Skeletal muscle satellite cell (primary cell): ENCODE results near the gene TSR3.
"Not testable (repeated sequence)": the region's sequence is repeated elsewhere in the genome, so short reads cannot be mapped to it uniquely, and the experiment has no call there.

Experiments used
- H3K27me3 ChIP-seq: 2 replicates; pipeline ENCODE4 v1.7.0; 2013; ENCODE audit warnings: low read length; ENCODE audit not compliant: control insufficient read depth, insufficient read depth
- H3K36me3 ChIP-seq: 2 replicates; pipeline ENCODE4 v1.7.0; 2013; ENCODE audit warnings: mild to moderate bottlenecking, control low read depth, low read length; ENCODE audit not compliant: insufficient read depth
- H3K4me1 ChIP-seq: 2 replicates; pipeline ENCODE4 v1.7.0; 2013; ENCODE audit warnings: low read length; ENCODE audit not compliant: control insufficient read depth, insufficient read depth
- H3K4me2 ChIP-seq: 2 replicates; pipeline ENCODE4 v1.7.0; 2013; ENCODE audit warnings: mild to moderate bottlenecking, low read length
- H3K4me3 ChIP-seq: 2 replicates; pipeline ENCODE4 v1.7.0; 2013; ENCODE audit warnings: low read length
- H3K9ac ChIP-seq: 2 replicates; pipeline ENCODE4 v1.7.0; 2013; ENCODE audit warnings: mild to moderate bottlenecking, low read depth, low read length, moderate library complexity
- H3K9me3 ChIP-seq: replicated peaks from 2 replicates; pipeline ENCODE4 v1.7.0; 2013; ENCODE audit warnings: mild to moderate bottlenecking, control low read depth, low read length

The TSR3 gene

GRCh38 chr16:1333149-1333812, 18.4 kb downstream of the TSR3 start, which contains the start of gene BAIAP3:
TSS of gene BAIAP3 (plus strand) at chr16:1333645. CDS start at chr16:1338550, 4,905 bp downstream.
- Histone ChIP-seq H3K9me3 (no peaks in the 10 kb centered on the region), H3K27me3 (peaks cover 64% of the 10 kb centered on the region), H3K36me3 (no peaks in the 10 kb centered on the region), H3K9ac (no peak within 1 kb of the TSS), H3K4me3 (no peak within 1 kb of the TSS), H3K4me2 (peak within 1 kb of the TSS; percentile 20), H3K4me1 (peaks cover 18% of the 10 kb centered on the region)

- H3K4me1 ChIP-seq: peaks cover 18% of the 10 kb centered on the region
- H3K4me2 ChIP-seq: no peak overlapping the region
- no peak overlapping the region for H3K9ac ChIP-seq
- H3K4me3 ChIP-seq: no peak overlapping the region
- peaks cover 59% of the 10 kb centered on the region for H3K27me3 ChIP-seq
- no peaks in the 10 kb centered on the region for H3K9me3 ChIP-seq
- no peaks in the 10 kb centered on the region for H3K36me3 ChIP-seq
Observed at GRCh38 chr16:1332618-1333148, 19.0 kb downstream of the TSR3 start.

GRCh38 chr16:1331712-1332617, 19.7 kb downstream of the TSR3 start:
- H3K9ac ChIP-seq: no peak overlapping the region

DNA sequence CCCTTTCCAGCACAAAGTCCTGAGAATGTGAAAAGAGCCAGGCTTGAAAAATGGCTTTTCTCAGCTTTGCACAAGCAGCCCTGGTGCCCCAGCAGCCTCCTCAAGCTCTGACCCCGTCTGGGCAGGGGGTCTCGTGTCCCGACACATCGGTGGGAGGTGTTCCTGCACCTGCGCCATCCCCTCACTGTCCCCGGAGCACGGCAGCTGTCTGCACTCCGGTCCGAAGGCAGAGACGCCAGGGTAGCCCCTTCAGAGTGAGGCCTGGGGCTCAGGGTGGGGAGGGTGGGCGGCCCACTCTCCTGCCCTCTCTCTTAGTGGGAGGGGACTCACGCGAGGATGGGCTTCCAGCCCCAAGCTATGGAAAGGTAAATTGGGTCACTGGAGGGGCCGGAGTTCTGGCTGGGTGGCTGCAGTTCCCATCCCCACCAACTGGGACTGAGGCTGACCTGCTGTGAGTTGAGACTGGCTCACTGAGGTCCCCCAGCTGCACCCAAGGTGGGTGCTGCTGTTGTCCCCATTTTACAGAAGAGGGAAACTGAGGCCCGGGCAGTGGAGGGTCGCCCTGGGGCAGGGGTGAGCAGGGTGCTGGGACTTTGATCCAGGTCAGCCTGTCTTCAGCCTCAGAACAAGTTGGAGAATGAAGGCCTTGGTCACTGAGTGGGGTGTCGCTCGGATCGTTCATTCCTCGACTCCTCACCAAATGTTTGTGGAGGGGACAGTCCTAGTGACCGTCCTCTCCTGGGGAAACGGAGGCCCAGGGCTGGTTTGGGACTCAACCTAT, 20.6 kb downstream of the TSR3 start:
- Histone ChIP-seq H3K36me3 (no peaks in the 10 kb centered on the region), H3K9me3 (no peaks in the 10 kb centered on the region), H3K27me3 (peaks cover 47% of the 10 kb centered on the region), H3K4me3 (peak overlapping the region; percentile 52), H3K9ac (no peak overlapping the region), H3K4me2 (peak overlapping the region; percentile 73), H3K4me1 (peaks cover 18% of the 10 kb centered on the region)

More at GRCh38 chr16:1331712-1332617, 19.7 kb downstream of the TSR3 start:
- Histone ChIP-seq H3K9me3 (no peaks in the 10 kb centered on the region), H3K36me3 (no peaks in the 10 kb centered on the region), H3K27me3 (peaks cover 56% of the 10 kb centered on the region), H3K4me2 (peak overlapping the region; percentile 73), H3K4me1 (peaks cover 18% of the 10 kb centered on the region), H3K4me3 (peak overlapping the region; percentile 52)

DNA sequence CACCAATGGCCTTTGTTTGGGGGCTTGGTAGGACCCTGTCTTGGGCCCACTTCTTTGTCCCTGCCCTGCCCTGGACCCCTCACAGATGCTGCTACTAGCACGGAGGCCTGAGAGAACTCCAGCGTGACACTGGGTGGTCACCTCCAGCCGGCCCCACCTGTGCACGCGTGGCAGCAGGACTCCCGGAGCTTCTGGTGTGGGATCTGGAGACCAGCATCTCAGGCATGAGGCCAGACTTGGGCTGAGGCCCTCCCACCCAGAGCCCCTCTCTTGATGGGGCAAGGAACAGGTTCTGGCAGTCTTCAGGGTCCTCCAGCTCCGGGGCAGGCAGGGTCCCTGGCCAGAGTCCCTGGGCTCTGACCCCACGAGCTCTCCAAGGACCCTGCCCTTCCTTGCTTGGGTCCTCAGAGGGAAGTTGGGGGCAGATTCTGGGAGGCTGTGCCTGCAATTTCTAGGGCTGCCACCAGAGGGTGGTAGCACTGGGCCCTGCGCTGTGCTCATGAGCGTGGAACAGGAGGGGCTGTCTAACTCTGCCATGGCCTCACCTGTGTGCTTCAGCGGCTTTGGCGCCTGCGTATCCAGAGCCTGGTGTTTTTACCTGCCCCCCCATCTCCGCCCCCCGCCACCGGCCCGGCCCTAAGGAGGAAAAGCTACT, 21.3 kb downstream of the TSR3 start:
- Histone ChIP-seq H3K27me3 (peaks cover 40% of the 10 kb centered on the region), H3K4me1 (peaks cover 18% of the 10 kb centered on the region)

GRCh38 chr16:1328961-1329360, 22.7 kb downstream of the TSR3 start:
- H3K36me3 ChIP-seq: peaks cover 18% of the 10 kb centered on the region
- not testable (repeated sequence) for H3K9ac ChIP-seq, H3K9me3 ChIP-seq, H3K4me2 ChIP-seq, H3K4me3 ChIP-seq
- peaks cover 28% of the 10 kb centered on the region for H3K27me3 ChIP-seq
- peaks cover 18% of the 10 kb centered on the region for H3K4me1 ChIP-seq

More for the DNA sequence above, 21.3 kb downstream of the TSR3 start:
- Histone ChIP-seq H3K9ac (no peak overlapping the region), H3K4me2 (no peak overlapping the region), H3K9me3 (no peaks in the 10 kb centered on the region), H3K4me3 (no peak overlapping the region), H3K36me3 (peaks cover 5% of the 10 kb centered on the region)

- H3K9ac ChIP-seq, H3K4me3 ChIP-seq, H3K9me3 ChIP-seq, H3K4me2 ChIP-seq: not testable (repeated sequence)
- peaks cover 24% of the 10 kb centered on the region for H3K27me3 ChIP-seq
- peaks cover 17% of the 10 kb centered on the region for H3K4me1 ChIP-seq
- H3K36me3 ChIP-seq: peaks cover 26% of the 10 kb centered on the region
Observed at GRCh38 chr16:1328136-1328535, 23.5 kb downstream of the TSR3 start.

DNA sequence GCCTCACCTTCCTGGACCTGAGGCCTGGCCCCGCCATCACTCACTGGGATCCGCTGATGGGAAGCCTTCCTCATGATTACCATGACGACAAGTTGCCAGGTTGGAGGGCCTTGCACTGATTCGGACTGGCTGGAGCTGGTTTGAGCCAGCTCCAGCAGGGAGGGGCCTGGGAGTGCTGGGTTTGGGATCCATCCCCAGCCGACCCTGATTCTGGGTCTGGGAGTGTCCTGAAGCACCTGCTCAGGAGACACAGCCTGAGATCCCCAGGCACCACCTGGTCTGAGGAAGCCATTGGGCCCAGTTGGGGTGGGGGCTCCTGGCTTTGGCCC, 24.1 kb downstream of the TSR3 start:
- H3K4me1 ChIP-seq: peaks cover 13% of the 10 kb centered on the region
- H3K4me3 ChIP-seq: no peak overlapping the region
- no peak overlapping the region for H3K9ac ChIP-seq
- H3K36me3 ChIP-seq: peaks cover 26% of the 10 kb centered on the region
- peaks cover 18% of the 10 kb centered on the region for H3K27me3 ChIP-seq
- no peak overlapping the region for H3K4me2 ChIP-seq
- no peaks in the 10 kb centered on the region for H3K9me3 ChIP-seq

DNA sequence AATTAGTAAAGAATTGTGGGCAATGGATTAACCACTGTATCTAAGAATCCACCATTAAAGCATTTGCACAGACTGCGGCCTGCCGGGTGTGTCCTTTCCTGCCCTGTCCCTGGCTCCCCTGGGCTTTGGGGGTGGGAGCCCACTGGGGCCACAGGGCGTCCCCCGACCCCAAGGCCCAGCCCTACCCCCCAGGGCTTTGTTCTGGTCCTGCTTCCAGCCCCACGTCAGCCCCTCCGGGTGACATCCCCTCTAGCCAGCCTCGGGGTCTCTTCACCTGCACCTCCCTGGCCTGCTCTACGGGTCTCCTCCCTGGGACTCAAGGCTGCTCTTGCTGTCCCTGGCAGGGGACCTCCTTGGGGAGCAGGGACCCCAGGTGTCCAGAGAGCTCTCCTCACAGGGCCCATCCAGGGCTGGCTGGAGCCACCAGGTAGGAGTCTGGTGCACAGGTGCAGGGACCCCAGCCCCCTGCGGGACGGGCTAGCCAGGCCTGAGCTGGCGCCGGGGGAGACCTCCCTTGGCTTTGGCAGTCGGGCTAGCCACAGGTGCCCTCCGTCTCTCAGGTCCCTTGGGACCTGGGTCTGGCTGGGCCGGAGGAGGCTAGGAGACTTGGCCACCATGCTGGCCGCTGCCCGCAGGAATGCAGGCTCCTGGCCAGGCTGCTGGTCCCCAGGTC, 24.6 kb downstream of the TSR3 start:
- Histone ChIP-seq H3K36me3 (peaks cover 26% of the 10 kb centered on the region), H3K4me2 (no peak overlapping the region), H3K4me1 (peaks cover 9% of the 10 kb centered on the region), H3K9me3 (no peaks in the 10 kb centered on the region), H3K27me3 (peaks cover 13% of the 10 kb centered on the region), H3K9ac (no peak overlapping the region), H3K4me3 (no peak overlapping the region)

DNA sequence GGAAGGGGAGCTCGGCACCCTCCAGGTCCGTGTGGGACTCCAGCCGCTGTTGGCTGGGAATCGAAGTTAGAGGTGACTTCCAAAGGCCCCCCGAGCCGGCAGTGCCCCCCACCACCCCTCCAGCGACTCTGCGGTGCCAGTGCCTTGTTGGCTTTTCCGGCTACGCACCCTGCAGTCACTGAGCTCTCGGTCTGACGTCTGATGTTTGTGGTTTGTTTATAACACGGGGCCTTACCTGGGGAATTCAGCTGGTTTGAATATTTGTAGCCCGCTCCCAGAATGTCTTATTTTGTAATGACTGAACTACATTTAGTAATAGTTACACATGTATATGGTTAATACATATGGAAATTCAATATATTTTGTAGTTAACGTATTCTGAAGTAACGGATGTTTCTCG, 25.3 kb downstream of the TSR3 start:
- no peak overlapping the region for H3K4me2 ChIP-seq
- H3K36me3 ChIP-seq: peaks cover 32% of the 10 kb centered on the region
- H3K4me1 ChIP-seq: peaks cover 3% of the 10 kb centered on the region
- H3K4me3 ChIP-seq: no peak overlapping the region
- no peaks in the 10 kb centered on the region for H3K9me3 ChIP-seq
- H3K9ac ChIP-seq: no peak overlapping the region
- peaks cover 7% of the 10 kb centered on the region for H3K27me3 ChIP-seq
